Measurements from ENCODE around the gene GRIA3. TPM values are rescaled to one million over a fixed set of nuclear protein-coding genes. Genes with fewer than 3 reads are reported as not detected.
"Not testable (repeated sequence)": the region's sequence is repeated elsewhere in the genome, so short reads cannot be mapped to it uniquely, and the experiment has no call there.

Gene GRIA3
- polyA plus RNA-seq, 12 donors = 1.7 to 5.6 (median 2.9) TPM; not detected in 2

DNA sequence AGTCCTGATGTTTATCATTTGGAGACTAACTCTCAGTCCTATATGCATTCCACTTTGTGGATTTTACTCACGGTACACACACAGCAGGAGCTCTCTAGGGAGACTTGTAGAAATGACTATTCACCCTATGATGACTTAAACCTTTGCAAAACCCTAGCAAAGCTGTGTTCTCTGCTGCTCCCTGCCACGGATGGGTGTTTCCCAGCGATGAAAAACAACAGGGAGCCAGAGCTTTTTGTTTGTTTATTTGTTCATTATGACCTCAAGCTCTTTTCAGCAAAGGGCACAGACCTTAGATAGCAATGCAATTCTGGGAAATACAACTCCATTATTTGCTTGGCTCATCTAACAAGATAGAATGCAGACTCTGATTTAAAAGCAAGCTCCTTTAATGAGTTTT lies 156.6 kb downstream of the GRIA3 start:
- no peak for DNase-seq

- DNase-seq = no peak
Measured at GRCh38 chrX:123348468-123348867, 164.4 kb downstream of the GRIA3 start.

DNA sequence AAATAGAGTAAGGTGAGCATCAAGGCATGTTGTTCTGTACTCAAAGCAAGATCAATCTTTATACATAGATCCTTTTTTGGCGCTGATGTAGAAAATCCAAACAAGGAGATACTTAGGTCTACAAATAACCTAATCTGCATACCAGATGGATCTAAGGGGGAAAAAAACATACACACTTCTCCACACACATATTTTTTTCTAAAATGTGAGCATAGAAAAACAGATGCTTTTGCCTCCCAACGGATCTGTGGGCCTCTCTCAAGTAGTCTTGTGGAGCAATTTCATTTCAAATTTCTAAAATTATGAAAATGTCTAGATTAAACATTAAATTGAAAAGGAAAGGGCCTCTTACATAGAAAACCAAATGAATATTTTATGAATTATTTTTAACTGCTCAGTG lies 166.1 kb downstream of the GRIA3 start:
- DNase-seq = no peak

DNA sequence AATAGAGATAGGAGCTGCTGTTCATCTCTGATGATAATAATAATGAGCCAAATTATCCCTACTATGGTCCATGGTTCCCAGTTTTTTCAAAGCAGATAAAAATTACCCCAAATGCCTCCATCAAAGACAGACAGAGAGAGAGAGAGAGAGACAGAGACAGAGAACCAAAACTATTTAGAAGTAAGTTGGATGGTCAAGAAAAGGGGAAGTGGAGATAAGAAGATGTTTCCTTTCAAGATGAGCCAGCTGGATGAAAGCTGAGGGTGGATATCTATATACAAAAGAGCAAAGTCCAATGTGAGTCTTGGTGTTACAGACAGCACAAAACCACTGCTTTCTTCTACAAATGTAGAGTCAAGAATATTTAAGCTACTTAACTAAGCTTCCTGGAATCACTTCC lies 173.9 kb downstream of the GRIA3 start:
- no peak for DNase-seq

DNA sequence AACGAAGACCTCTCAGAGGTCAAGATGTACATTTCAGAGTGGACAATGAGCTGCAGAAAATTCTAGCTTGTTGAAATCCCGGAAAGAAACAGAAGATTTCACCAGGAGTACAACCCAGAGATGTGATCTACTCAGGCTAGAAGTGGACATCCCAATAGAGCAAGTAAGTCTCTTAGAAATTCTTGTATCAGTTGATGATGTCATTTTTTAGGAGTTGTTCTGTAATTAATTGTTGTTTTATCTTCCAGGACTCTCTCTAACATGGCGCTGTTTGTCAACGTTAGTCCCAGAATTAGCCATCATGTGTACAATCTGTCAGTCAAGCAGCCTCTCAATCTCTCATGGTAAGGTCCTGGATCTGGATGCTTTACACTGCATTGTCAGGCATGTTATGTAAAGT lies 174.4 kb downstream of the GRIA3 start:
- DNase-seq = no peak

GRCh38 chrX:123361371-123361770 lies 177.3 kb downstream of the GRIA3 start:
- DNase-seq = no peak

DNA sequence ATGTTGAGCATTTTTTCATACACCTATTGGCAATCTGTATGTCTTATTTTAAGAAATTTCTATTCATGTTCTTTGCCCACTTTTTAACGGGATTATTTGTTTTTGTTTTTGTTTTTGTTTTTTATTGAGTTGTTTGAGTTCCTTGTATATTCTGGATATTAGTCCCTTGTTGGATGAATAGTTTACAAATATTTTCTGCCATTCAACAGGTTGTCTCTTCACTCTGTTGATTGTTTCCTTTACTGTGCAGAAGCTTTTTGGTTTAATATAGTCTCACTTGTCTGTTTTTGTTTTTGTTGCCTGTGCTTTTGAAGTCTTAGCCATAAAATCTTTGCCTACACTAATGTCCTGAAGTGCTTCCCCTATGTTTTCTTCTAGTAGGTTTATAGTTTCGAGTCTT lies 202.1 kb downstream of the GRIA3 start:
- DNase-seq = not testable (repeated sequence)

GRCh38 chrX:123392921-123393320 lies 208.8 kb downstream of the GRIA3 start:
- no peak for DNase-seq

DNA sequence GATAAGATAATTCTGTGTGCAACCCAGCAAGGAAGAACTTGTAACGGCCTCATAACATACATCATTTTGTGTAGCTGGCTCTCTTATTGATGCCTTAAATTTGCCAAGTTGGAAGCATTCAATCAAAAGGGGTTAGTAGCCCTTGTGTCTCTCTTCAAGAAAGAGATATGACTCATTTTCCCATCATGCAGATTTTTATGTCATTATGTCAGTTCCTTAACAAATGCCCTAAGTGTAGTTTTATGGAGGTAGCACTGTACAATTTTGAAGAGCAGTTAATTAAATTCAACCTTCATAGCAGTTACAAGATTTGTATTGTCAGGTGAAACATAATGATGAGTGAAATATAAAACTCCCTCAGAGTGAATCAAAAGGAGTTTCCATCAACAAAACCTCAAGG lies 215.6 kb downstream of the GRIA3 start:
- DNase-seq = no peak

- no peak for DNase-seq
Measured at GRCh38 chrX:123405231-123405630, 221.2 kb downstream of the GRIA3 start.

DNA sequence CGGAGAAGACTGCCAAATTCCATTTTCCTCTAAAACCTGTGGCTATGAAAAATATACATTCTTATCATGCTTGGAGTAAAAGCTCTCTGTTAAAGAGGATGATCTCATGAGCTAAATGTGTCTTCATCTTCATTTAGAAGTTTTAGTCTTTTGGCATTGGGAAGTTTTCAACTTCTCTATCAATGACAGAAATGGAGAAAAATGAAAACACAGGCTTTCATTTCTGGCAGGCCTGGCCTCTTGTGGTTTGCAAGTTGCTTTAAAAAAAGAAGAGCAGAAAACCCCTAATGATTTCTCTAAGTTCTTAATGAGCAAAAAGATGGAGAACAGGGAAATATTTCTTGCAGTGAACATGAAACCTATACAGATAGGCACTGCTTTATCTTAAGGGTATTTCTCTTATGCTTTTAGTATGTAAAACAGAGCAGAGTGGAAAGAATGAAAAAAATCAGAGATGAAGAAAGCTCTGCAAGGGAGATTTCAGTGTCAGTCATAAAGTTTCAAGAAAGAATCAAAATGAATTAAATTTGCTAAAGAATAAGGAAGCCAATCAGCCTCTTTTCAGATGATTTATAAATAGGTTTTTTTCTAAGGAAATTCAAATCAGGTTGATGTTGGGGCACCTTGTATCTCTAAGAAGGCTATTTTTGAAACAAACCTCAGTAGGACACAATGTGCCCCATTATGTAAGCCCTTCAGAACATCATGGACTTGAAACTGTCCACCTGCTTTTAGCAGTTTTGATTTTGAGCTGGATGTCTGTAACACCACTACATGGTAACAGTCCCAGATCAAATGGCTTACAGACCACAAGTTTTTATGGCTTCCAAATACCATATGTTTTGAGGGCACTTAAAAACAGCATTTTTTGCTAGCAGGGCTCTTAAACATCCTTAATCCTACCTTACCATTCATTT lies 225.0 kb downstream of the GRIA3 start:
- DNase-seq = no peak

DNA sequence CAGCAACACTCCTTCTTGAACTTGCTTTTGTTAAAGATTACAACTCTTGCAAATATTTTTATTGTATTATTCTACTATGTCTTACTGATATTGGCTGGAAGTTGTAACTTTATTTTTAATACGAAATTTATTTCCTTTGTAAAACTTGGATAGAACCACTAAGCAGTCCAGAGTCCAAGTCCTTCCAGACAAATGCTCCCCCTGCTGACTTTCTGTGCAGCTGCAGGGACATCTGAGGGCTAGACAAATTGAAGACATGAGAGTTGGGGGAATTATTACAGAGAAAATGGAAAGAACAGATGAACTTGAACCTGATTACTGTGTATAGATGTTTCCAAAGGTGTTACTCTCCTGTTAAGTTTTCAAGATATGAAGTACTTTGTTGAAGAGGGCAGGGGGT lies 238.8 kb downstream of the GRIA3 start:
- DNase-seq = peak; percentile 30

DNA sequence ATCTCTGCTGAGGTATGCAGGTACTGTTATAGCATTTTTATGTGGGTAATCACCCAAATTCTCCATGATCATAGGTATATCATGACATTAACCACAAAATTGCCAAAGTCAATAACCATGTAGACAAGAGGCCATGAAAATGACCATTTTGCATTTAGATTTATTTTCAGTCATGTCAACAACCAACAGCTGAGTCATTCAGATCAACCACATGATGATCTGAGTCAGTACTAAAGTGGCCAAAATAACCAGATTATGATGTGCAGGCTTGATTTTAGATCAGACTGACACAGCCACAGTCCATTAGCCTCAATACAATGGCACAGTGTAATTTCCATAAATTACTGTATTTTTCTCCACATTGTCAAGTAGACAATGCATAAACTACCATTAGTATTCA lies 240.5 kb downstream of the GRIA3 start:
- no peak for DNase-seq

- no peak for DNase-seq
Measured at GRCh38 chrX:123425471-123425870, 241.4 kb downstream of the GRIA3 start.

GRCh38 chrX:123425904-123426303 lies 241.8 kb downstream of the GRIA3 start:
- DNase-seq = no peak

- no peak for DNase-seq
Measured at GRCh38 chrX:123432361-123433150, 248.5 kb downstream of the GRIA3 start.

DNA sequence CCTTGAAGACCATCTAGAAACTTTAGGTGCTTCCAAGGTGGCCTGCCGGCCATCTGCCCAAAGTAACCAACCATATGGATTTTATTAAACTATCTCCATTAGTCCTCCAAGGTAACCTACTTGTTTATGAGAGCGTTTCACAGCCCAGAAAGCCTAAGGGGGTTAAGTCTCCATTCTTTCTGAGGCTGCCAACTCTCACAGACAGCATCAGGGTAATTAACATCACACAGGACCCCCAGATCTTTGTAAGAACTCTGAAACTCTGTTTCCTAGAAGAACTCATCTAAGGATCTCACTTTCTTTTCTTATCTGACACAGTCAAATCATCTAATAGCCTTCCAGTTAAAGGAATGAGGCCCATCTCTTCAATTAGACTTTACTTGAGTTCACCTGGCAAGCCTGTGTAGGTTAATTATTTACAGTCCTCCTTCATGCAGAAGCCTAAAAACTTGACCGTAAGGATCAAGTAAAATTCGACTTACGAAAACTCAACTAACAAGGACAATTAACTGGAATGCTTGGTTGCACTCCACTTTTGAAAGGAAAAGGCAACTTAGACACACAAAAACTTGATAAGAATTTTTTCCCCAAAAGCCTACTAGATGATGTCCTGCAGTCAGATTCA lies 252.5 kb downstream of the GRIA3 start:
- no peak for DNase-seq

GRCh38 chrX:123439926-123440325 lies 255.8 kb downstream of the GRIA3 start:
- DNase-seq = not testable (repeated sequence)

DNA sequence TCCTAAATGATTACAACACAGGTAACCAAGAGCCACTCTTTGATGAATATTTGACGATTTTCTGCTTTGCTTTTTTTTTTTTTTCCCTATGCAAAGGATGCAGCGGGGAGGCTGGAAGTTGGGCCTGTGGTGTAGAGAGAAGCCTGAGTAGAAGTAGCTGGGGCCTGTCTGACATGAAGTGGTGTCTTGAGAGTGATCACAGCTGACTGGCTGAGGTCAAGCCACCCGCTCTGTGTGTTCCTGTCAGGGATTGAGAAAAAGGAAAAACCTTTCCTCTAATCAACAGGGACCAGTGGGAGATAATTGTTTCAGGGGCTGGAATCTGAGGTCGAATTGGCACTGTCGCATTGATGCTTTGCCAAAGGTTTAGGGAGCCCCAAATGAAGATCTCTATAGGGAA lies 258.7 kb downstream of the GRIA3 start:
- no peak for DNase-seq

DNA sequence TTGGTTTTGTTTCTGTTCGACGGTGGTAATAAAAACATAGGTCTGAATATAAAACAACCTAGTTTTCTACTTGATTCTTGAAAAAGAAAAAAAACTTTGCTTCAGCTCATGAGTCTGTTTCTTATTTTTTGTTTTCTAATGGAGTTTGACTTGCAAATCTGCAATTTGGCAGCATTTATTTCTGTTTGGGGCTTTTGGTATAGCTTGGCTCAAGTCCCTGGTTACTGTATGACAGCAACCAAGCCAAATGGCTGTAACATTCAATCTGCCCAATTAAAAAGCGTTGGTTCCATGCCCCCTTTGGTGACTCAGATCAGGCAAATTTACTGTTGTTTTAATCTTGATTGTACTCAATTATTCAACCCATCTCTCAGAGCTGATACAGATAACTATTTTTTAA lies 263.4 kb downstream of the GRIA3 start:
- DNase-seq = no peak

GRCh38 chrX:123449335-123449734 lies 265.3 kb downstream of the GRIA3 start:
- no peak for DNase-seq

- no peak for DNase-seq
Measured at GRCh38 chrX:123450222-123450621, 266.1 kb downstream of the GRIA3 start.
